IMR-90 (cell line): ENCODE data around the gene WNT4. TPM values are rescaled to one million over a fixed set of nuclear protein-coding genes. Genes with fewer than 3 reads are reported as not detected.

Source experiments
- ATAC-seq: fragments of 200-7000 bp; cut with Tn5 transposase; 2 replicates; pipeline ENCODE4 v1.9.1; 2020; ENCODE audit warnings: low read depth, mild to moderate bottlenecking, moderate library complexity
- BruUV-seq: library from RNA; stranded (reverse); fragments of 400-500 nt; replicated peaks from 2 replicates; lab custom pipeline; 2021; lab: Mats Ljungman, UMichigan
- CTCF ChIA-PET: fragments of 300-600 bp; formaldehyde crosslinking; extraction: SDS; loops from one replicate; lab custom pipeline; 2021; ENCODE audit warnings: antibody characterized with exemption; lab: Yijun Ruan, JAX
- POLR2A ChIA-PET: fragments of 300-600 bp; sonication (Branson Sonifier 250); formaldehyde crosslinking; loops from one replicate; lab custom pipeline; 2022; ENCODE audit warnings: antibody characterized with exemption; ENCODE audit not compliant: unreplicated experiment; lab: Charles Lee
- DNase-seq: peaks from one replicate; pipeline ENCODE4 v3.0.0; 2013
- H2AFZ ChIP-seq: replicated peaks from 2 replicates; pipeline ENCODE3; 2013; ENCODE audit warnings: low read length, mild to moderate bottlenecking; ENCODE audit not compliant: poor library complexity
- H2AK5ac ChIP-seq: 2 replicates; pipeline ENCODE4 v1.6.1; 2013; ENCODE audit warnings: low read depth, low read length, inconsistent platforms
- H2AK9ac ChIP-seq: replicated peaks from 2 replicates; pipeline ENCODE3; 2013; ENCODE audit warnings: mild to moderate bottlenecking, low read depth, low read length, moderate library complexity; ENCODE audit not compliant: poor library complexity
- H2BK120ac ChIP-seq: 2 replicates; pipeline ENCODE4 v1.6.1; 2013; ENCODE audit warnings: low read depth, low read length, inconsistent platforms
- H2BK15ac ChIP-seq: 3 replicates; pipeline ENCODE4 v1.6.1; 2013; ENCODE audit warnings: low read depth, low read length, inconsistent platforms
- H2BK20ac ChIP-seq: 2 replicates; pipeline ENCODE4 v1.6.1; 2013; ENCODE audit warnings: low read depth, mild to moderate bottlenecking, inconsistent platforms, low read length, moderate library complexity
- H2BK5ac ChIP-seq: 2 replicates; pipeline ENCODE4 v1.6.1; 2013; ENCODE audit warnings: mild to moderate bottlenecking, low read depth, low read length, inconsistent platforms; ENCODE audit not compliant: poor library complexity, severe bottlenecking
- H3K14ac ChIP-seq: replicated peaks from 2 replicates; pipeline ENCODE4 v1.6.1; 2013; ENCODE audit warnings: low read depth, low read length, inconsistent platforms
- H3K18ac ChIP-seq: 2 replicates; pipeline ENCODE4 v1.6.1; 2013; ENCODE audit warnings: low read depth, low read length, control low read depth
- H3K23ac ChIP-seq: 2 replicates; pipeline ENCODE4 v1.6.1; 2013; ENCODE audit warnings: low read depth, low read length, inconsistent platforms
- H3K27ac ChIP-seq: 2 replicates; pipeline ENCODE4 v1.5.1; 2013; ENCODE audit warnings: mild to moderate bottlenecking, control low read depth, low read length; ENCODE audit not compliant: insufficient read depth
- H3K27me3 ChIP-seq: 2 replicates; pipeline ENCODE4 v1.6.1; 2013; ENCODE audit warnings: low read length; ENCODE audit not compliant: control insufficient read depth, insufficient read depth
- H3K36me3 ChIP-seq: 2 replicates; pipeline ENCODE4 v1.6.1; 2013; ENCODE audit warnings: low read length, mixed read lengths; ENCODE audit not compliant: control insufficient read depth, insufficient read depth
- H3K4ac ChIP-seq: 2 replicates; pipeline ENCODE4 v1.6.1; 2013; ENCODE audit warnings: low read depth, low read length, inconsistent platforms
- H3K4me1 ChIP-seq: 2 replicates; pipeline ENCODE4 v1.6.1; 2013; ENCODE audit warnings: low read length, mixed read lengths; ENCODE audit not compliant: control insufficient read depth, insufficient read depth
- H3K4me2 ChIP-seq: 2 replicates; pipeline ENCODE4 v1.6.1; 2013; ENCODE audit warnings: low read depth, mild to moderate bottlenecking, control low read depth, low read length, moderate library complexity
- H3K4me3 ChIP-seq: 2 replicates; pipeline ENCODE4 v1.5.1; 2013; ENCODE audit warnings: low read depth, mild to moderate bottlenecking, control low read depth, low read length, moderate library complexity; ENCODE audit not compliant: insufficient read depth
- H3K56ac ChIP-seq: 2 replicates; pipeline ENCODE4 v1.6.1; 2013; ENCODE audit warnings: low read length, inconsistent platforms; ENCODE audit not compliant: insufficient read depth; ENCODE audit errors: extremely low read depth
- H3K79me1 ChIP-seq, 2 experiments: 2 replicates each; pipeline ENCODE4 v1.6.1; 2013; ENCODE audit warnings: low read length in 2 of 2, inconsistent platforms in 1 of 2, low read depth in 1 of 2
- H3K9ac ChIP-seq: 2 replicates; pipeline ENCODE4 v1.6.1; 2013; ENCODE audit warnings: low read depth, low read length, control low read depth
- H3K9me1 ChIP-seq: 2 replicates; pipeline ENCODE4 v1.6.1; 2013; ENCODE audit warnings: low read length, inconsistent platforms; ENCODE audit not compliant: insufficient read depth
- H3K9me3 ChIP-seq: 2 replicates; pipeline ENCODE4 v1.6.1; 2013; ENCODE audit warnings: low read length; ENCODE audit not compliant: control insufficient read depth, insufficient read depth
- H4K20me1 ChIP-seq: 2 replicates; pipeline ENCODE4 v1.6.1; 2013; ENCODE audit warnings: low read length, inconsistent platforms; ENCODE audit not compliant: insufficient read depth
- H4K5ac ChIP-seq: 2 replicates; pipeline ENCODE4 v1.6.1; 2013; ENCODE audit warnings: mild to moderate bottlenecking, low read depth, low read length, control low read depth
- H4K8ac ChIP-seq, 2 experiments: 2 replicates each; pipeline ENCODE4 v1.6.1; 2013; ENCODE audit warnings: low read depth in 2 of 2, low read length in 2 of 2, control low read depth in 1 of 2, inconsistent platforms in 1 of 2
- H4K91ac ChIP-seq: 2 replicates; pipeline ENCODE4 v1.6.1; 2013; ENCODE audit warnings: low read depth, low read length, inconsistent platforms; ENCODE audit not compliant: insufficient read depth
- BHLHE40 ChIP-seq: fragments of 150-350 bp; IDR thresholded peaks from 2 replicates; pipeline ENCODE4 v1.6.1; 2016; ENCODE audit warnings: mild to moderate bottlenecking, low read depth, low read length
- CEBPB ChIP-seq: IDR thresholded peaks from 2 replicates; pipeline ENCODE4 v1.6.1; 2012; ENCODE audit warnings: low read depth, low read length, improper control_type of control experiment
- MAFK ChIP-seq: IDR thresholded peaks from 2 replicates; pipeline ENCODE4 v1.6.1; 2012; ENCODE audit warnings: low read depth, low read length, improper control_type of control experiment
- MAZ ChIP-seq: IDR thresholded peaks from 2 replicates; pipeline ENCODE4 v1.6.1; 2012; ENCODE audit warnings: low read depth, mild to moderate bottlenecking, low read length, improper control_type of control experiment, moderate library complexity, borderline replicate concordance
- MXI1 ChIP-seq: IDR thresholded peaks from 2 replicates; pipeline ENCODE4 v1.6.1; 2012; ENCODE audit warnings: low read depth, mild to moderate bottlenecking, low read length, moderate library complexity, borderline replicate concordance
- RAD21 ChIP-seq: IDR thresholded peaks from 2 replicates; pipeline ENCODE4 v1.6.1; 2012; ENCODE audit warnings: low read length, improper control_type of control experiment
- RCOR1 ChIP-seq: IDR thresholded peaks from 2 replicates; pipeline ENCODE4 v1.6.1; 2012; ENCODE audit warnings: mild to moderate bottlenecking, low read length, improper control_type of control experiment; ENCODE audit not compliant: insufficient replicate concordance
- SMC3 ChIP-seq: fragments of 150-350 bp; IDR thresholded peaks from 2 replicates; pipeline ENCODE4 v1.6.1; 2016; ENCODE audit warnings: low read depth, mild to moderate bottlenecking, antibody characterized with exemption, low read length, moderate library complexity
- WGBS, 2 experiments: methylation state at CpG; one replicate each; pipeline versions ENCODE4 v1.1.5 to v1.1.7; 2013; ENCODE audit warnings: missing lambda C conversion rate in 2 of 2; ENCODE audit not compliant: insufficient read length in 1 of 2; ENCODE audit errors: extremely low coverage in 2 of 2; 5-methylcytosine and 5-hydroxymethylcytosine counted together
- dilution Hi-C: fragments of 300-500 bp; cut with HindIII; formaldehyde crosslinking; loops from one replicate; pipeline ENCODE4 v1.14.3; 2018; ENCODE audit warnings: low sequenced_read_pairs; ENCODE audit not compliant: unreplicated experiment
- in situ Hi-C: fragments of 300-500 bp; cut with MboI; formaldehyde crosslinking; loops from 3 replicates; pipeline ENCODE4 v1.14.3; 2019; ENCODE audit warnings: low sequenced_read_pairs, inconsistent platforms, mixed read lengths
- intact Hi-C: fragments of 100-400 bp; cut with micrococcal nuclease; formaldehyde crosslinking; loops from 2 replicates; pipeline ENCODE4 v1.10.0; 2022
- polyA plus RNA-seq, 3 experiments: library from polyadenylated mRNA; depleted of rRNA; stranded (reverse); fragments of >200 nt; gene quantifications; 2 replicates each; pipeline ENCODE4 v1.2.3, GENCODE V29; 2012; ENCODE audit warnings: low replicate concordance in 1 of 3
- total RNA-seq: library from RNA; depleted of rRNA; stranded (reverse); fragments of >200 nt; gene quantifications from 2 replicates; pipeline ENCODE4 v1.2.3, GENCODE V29; 2012

The WNT4 gene
- total and polyA plus RNA-seq, 2 of the 4 experiments (the other 2 are of a cell fraction), result not detected

DNA sequence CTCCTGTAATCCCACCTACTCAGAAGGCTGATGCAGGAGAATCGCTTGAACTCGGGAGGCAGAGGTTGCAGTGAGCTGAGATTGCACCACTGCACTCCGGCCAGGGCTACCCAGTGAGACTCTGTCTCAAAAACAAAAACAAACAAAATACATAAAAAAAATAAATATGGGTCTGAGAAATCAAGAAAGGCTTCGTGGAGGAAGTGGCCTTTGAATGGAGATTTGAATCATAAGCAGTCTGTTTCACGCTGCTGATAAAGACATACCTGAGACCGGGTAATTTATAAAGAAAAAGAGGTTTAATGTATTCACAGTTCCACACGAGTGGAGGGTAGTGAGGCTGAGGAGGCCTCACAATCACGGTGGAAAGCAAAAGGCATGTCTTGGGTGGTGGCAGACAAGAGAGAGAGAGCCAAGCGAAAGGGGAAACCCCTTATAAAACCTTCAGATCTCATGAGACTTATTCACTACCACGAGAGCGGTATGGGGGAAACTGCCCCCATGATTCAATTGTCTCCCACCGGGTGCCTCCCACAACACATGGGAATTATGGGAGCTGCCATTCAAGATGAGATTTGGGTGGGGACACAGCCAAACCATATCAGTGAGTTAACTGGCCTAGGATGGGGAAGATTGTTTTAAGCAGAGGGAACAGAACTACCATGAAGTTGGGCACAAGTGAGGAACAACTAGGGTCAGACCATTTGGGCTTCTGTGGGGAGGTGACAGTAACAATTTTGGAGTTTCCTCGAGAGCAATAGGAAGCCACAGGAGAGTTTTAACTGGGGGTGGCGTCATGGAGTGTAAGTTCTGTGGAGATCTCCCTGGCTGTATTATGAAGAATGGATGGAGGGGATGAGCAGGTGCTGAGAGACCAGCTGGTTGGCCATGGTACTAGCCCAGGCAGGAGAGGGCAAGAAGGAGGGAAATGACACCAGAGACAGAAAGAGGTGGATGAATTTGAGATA is 22.2 kb upstream of the WNT4 start:
- Histone ChIP-seq H2AFZ (no peak overlapping the region), H3K18ac (no peak overlapping the region), H3K27ac (no peak overlapping the region), H3K36me3 (no peaks in the 10 kb centered on the region), H3K23ac (no peak overlapping the region), H2AK9ac (no peak overlapping the region), H2BK5ac (no peak overlapping the region), H4K91ac (no peak overlapping the region), H3K9me3 (no peaks in the 10 kb centered on the region), H3K4me3 (no peak overlapping the region), H3K9me1 (no peaks in the 10 kb centered on the region), H3K4me2 (no peak overlapping the region), H3K9ac (no peak overlapping the region), H3K4ac (no peak overlapping the region), H2BK15ac (no peak overlapping the region), H3K4me1 (no peaks in the 10 kb centered on the region), H3K14ac (no peak overlapping the region), H4K8ac (no peak overlapping the region), H2BK120ac (no peak overlapping the region), H3K79me1 (no peaks in the 10 kb centered on the region), H3K56ac (no peak overlapping the region), H4K5ac (no peak overlapping the region), H2AK5ac (no peak overlapping the region), H3K27me3 (peaks cover 59% of the 10 kb centered on the region), H4K20me1 (no peaks in the 10 kb centered on the region), H2BK20ac (no peak overlapping the region)
- no TSS peak for BruUV-seq
- WGBS, 2 experiments, result 67% methylated on average over 3 of the region's 14 CpGs; no CpG with 5 or more reads in 1 of the 2 experiments
- TF ChIP-seq RCOR1 (no peak), BHLHE40 (no peak), SMC3 (no peak), RAD21 (no peak), CEBPB (no peak), MXI1 (no peak), MAFK (no peak), MAZ (no peak)
- DNase-seq (no peak), ATAC-seq (no peak)
- ChIA-PET CTCF (no interaction called here), POLR2A (no interaction called here)
- dilution Hi-C loops (no loop called here), in situ Hi-C loops (no loop called here), intact Hi-C loops (no loop called here)
